ENCODE results near the gene RAD51D. TPM values are rescaled to one million over a fixed set of nuclear protein-coding genes. Genes with fewer than 3 reads are reported as not detected.

RAD51D gene
- polyA plus RNA-seq (2013, experiment 1 of 4): 13.6 TPM
- polyA plus RNA-seq (2013, experiment 2 of 4): 14.4 TPM
- polyA plus RNA-seq (2013, experiment 3 of 4): 10.9 TPM
- polyA plus RNA-seq (2013, experiment 4 of 4): 10.0 TPM

GRCh38 chr17:35119370-35120165, at the start of gene RAD51D:
RAD51D (minus strand) TSS chr17:35119860; CDS start chr17:35119613, 247 bp downstream.
- Histone ChIP-seq H3K36me3 (ENCODE audit: control insufficient read depth, insufficient read depth, low read length) (no peaks in the 10 kb centered on the region), H3K4me3 (ENCODE audit: insufficient read depth, low read depth, low read length) (peak within 1 kb of the TSS; percentile 71), H3K4me1 (ENCODE audit: control insufficient read depth, insufficient read depth, low read length) (peaks cover 4% of the 10 kb centered on the region), H3K27ac (ENCODE audit: insufficient read depth, low read depth, low read length, poor library complexity, severe bottlenecking) (no peak within 1 kb of the TSS), H3K9me3 (ENCODE audit: control insufficient read depth, low read length) (no peaks in the 10 kb centered on the region), H3K27me3 (ENCODE audit: control insufficient read depth, insufficient read depth, low read length, poor library complexity, severe bottlenecking) (peaks cover 22% of the 10 kb centered on the region)
- WGBS, 2 experiments: 1 to 2% methylated on average over 72 of the region's 72 CpGs

- no peaks in the 10 kb centered on the region for H3K27me3 ChIP-seq (ENCODE audit: control insufficient read depth, insufficient read depth, low read length, poor library complexity, severe bottlenecking)
- no peak overlapping the region for H3K4me3 ChIP-seq (ENCODE audit: insufficient read depth, low read depth, low read length)
- H3K27ac ChIP-seq (ENCODE audit: insufficient read depth, low read depth, low read length, poor library complexity, severe bottlenecking): no peak overlapping the region
- 93 to 100% methylated on average over 1 of the region's 1 CpG for WGBS, 2 experiments
- H3K9me3 ChIP-seq (ENCODE audit: control insufficient read depth, low read length): no peaks in the 10 kb centered on the region
- no peaks in the 10 kb centered on the region for H3K4me1 ChIP-seq (ENCODE audit: control insufficient read depth, insufficient read depth, low read length)
- H3K36me3 ChIP-seq (ENCODE audit: control insufficient read depth, insufficient read depth, low read length): no peaks in the 10 kb centered on the region
These were observed 48.0 kb upstream of the RAD51D start for GRCh38 chr17:35167666-35168065.

- 72 to 73% methylated on average over 3 of the region's 3 CpGs for WGBS, 2 experiments
- H3K4me1 ChIP-seq (ENCODE audit: control insufficient read depth, insufficient read depth, low read length): no peaks in the 10 kb centered on the region
- H3K27me3 ChIP-seq (ENCODE audit: control insufficient read depth, insufficient read depth, low read length, poor library complexity, severe bottlenecking): no peaks in the 10 kb centered on the region
- H3K9me3 ChIP-seq (ENCODE audit: control insufficient read depth, low read length): no peaks in the 10 kb centered on the region
- H3K27ac ChIP-seq (ENCODE audit: insufficient read depth, low read depth, low read length, poor library complexity, severe bottlenecking): no peak overlapping the region
- H3K36me3 ChIP-seq (ENCODE audit: control insufficient read depth, insufficient read depth, low read length): no peaks in the 10 kb centered on the region
- H3K4me3 ChIP-seq (ENCODE audit: insufficient read depth, low read depth, low read length): no peak overlapping the region
These were observed 47.4 kb upstream of the RAD51D start for GRCh38 chr17:35167046-35167445.

- no peaks in the 10 kb centered on the region for H3K9me3 ChIP-seq (ENCODE audit: control insufficient read depth, low read length)
- 72% methylated on average over 5 of the region's 5 CpGs for WGBS, 2 experiments
These were observed 46.9 kb upstream of the RAD51D start for GRCh38 chr17:35166526-35166925.

GRCh38 chr17:35164716-35165115, 45.1 kb upstream of the RAD51D start:
- H3K36me3 ChIP-seq (ENCODE audit: control insufficient read depth, insufficient read depth, low read length): no peaks in the 10 kb centered on the region
- no peaks in the 10 kb centered on the region for H3K27me3 ChIP-seq (ENCODE audit: control insufficient read depth, insufficient read depth, low read length, poor library complexity, severe bottlenecking)
- no peaks in the 10 kb centered on the region for H3K9me3 ChIP-seq (ENCODE audit: control insufficient read depth, low read length)
- H3K4me1 ChIP-seq (ENCODE audit: control insufficient read depth, insufficient read depth, low read length): no peaks in the 10 kb centered on the region
- 75 to 83% methylated on average over 5 of the region's 5 CpGs for WGBS, 2 experiments
- no peak overlapping the region for H3K4me3 ChIP-seq (ENCODE audit: insufficient read depth, low read depth, low read length)
- no peak overlapping the region for H3K27ac ChIP-seq (ENCODE audit: insufficient read depth, low read depth, low read length, poor library complexity, severe bottlenecking)

More at GRCh38 chr17:35166526-35166925, 46.9 kb upstream of the RAD51D start:
- no peaks in the 10 kb centered on the region for H3K36me3 ChIP-seq (ENCODE audit: control insufficient read depth, insufficient read depth, low read length)
- H3K27me3 ChIP-seq (ENCODE audit: control insufficient read depth, insufficient read depth, low read length, poor library complexity, severe bottlenecking): no peaks in the 10 kb centered on the region
- H3K27ac ChIP-seq (ENCODE audit: insufficient read depth, low read depth, low read length, poor library complexity, severe bottlenecking): no peak overlapping the region
- no peak overlapping the region for H3K4me3 ChIP-seq (ENCODE audit: insufficient read depth, low read depth, low read length)
- H3K4me1 ChIP-seq (ENCODE audit: control insufficient read depth, insufficient read depth, low read length): no peaks in the 10 kb centered on the region

GRCh38 chr17:35163886-35164285, 44.2 kb upstream of the RAD51D start:
- H3K4me1 ChIP-seq (ENCODE audit: control insufficient read depth, insufficient read depth, low read length): no peaks in the 10 kb centered on the region
- WGBS, 2 experiments: 92 to 94% methylated on average over 7 of the region's 7 CpGs
- H3K27me3 ChIP-seq (ENCODE audit: control insufficient read depth, insufficient read depth, low read length, poor library complexity, severe bottlenecking): no peaks in the 10 kb centered on the region
- no peaks in the 10 kb centered on the region for H3K9me3 ChIP-seq (ENCODE audit: control insufficient read depth, low read length)
- H3K27ac ChIP-seq (ENCODE audit: insufficient read depth, low read depth, low read length, poor library complexity, severe bottlenecking): no peak overlapping the region
- H3K4me3 ChIP-seq (ENCODE audit: insufficient read depth, low read depth, low read length): no peak overlapping the region
- no peaks in the 10 kb centered on the region for H3K36me3 ChIP-seq (ENCODE audit: control insufficient read depth, insufficient read depth, low read length)

GRCh38 chr17:35162755-35163154, 43.1 kb upstream of the RAD51D start:
- Histone ChIP-seq H3K4me3 (ENCODE audit: insufficient read depth, low read depth, low read length) (no peak overlapping the region), H3K9me3 (ENCODE audit: control insufficient read depth, low read length) (no peaks in the 10 kb centered on the region), H3K27me3 (ENCODE audit: control insufficient read depth, insufficient read depth, low read length, poor library complexity, severe bottlenecking) (no peaks in the 10 kb centered on the region), H3K36me3 (ENCODE audit: control insufficient read depth, insufficient read depth, low read length) (no peaks in the 10 kb centered on the region), H3K4me1 (ENCODE audit: control insufficient read depth, insufficient read depth, low read length) (no peaks in the 10 kb centered on the region), H3K27ac (ENCODE audit: insufficient read depth, low read depth, low read length, poor library complexity, severe bottlenecking) (no peak overlapping the region)
- 84 to 94% methylated on average over 4 of the region's 4 CpGs for WGBS, 2 experiments

- 81 to 88% methylated on average over 3 of the region's 3 CpGs for WGBS, 2 experiments
- no peak overlapping the region for H3K27ac ChIP-seq (ENCODE audit: insufficient read depth, low read depth, low read length, poor library complexity, severe bottlenecking)
These were observed 41.7 kb upstream of the RAD51D start for GRCh38 chr17:35161281-35161761.

GRCh38 chr17:35160354-35161201, 40.9 kb upstream of the RAD51D start:
- no peaks in the 10 kb centered on the region for H3K4me1 ChIP-seq (ENCODE audit: control insufficient read depth, insufficient read depth, low read length)
- no peaks in the 10 kb centered on the region for H3K36me3 ChIP-seq (ENCODE audit: control insufficient read depth, insufficient read depth, low read length)
- WGBS, 2 experiments: 87 to 93% methylated on average over 13 of the region's 13 CpGs
- no peaks in the 10 kb centered on the region for H3K27me3 ChIP-seq (ENCODE audit: control insufficient read depth, insufficient read depth, low read length, poor library complexity, severe bottlenecking)
- H3K9me3 ChIP-seq (ENCODE audit: control insufficient read depth, low read length): no peaks in the 10 kb centered on the region
- H3K27ac ChIP-seq (ENCODE audit: insufficient read depth, low read depth, low read length, poor library complexity, severe bottlenecking): no peak overlapping the region
- H3K4me3 ChIP-seq (ENCODE audit: insufficient read depth, low read depth, low read length): no peak overlapping the region

More at GRCh38 chr17:35161281-35161761, 41.7 kb upstream of the RAD51D start:
- H3K4me1 ChIP-seq (ENCODE audit: control insufficient read depth, insufficient read depth, low read length): no peaks in the 10 kb centered on the region
- H3K4me3 ChIP-seq (ENCODE audit: insufficient read depth, low read depth, low read length): no peak overlapping the region
- H3K27me3 ChIP-seq (ENCODE audit: control insufficient read depth, insufficient read depth, low read length, poor library complexity, severe bottlenecking): no peaks in the 10 kb centered on the region
- H3K9me3 ChIP-seq (ENCODE audit: control insufficient read depth, low read length): no peaks in the 10 kb centered on the region
- H3K36me3 ChIP-seq (ENCODE audit: control insufficient read depth, insufficient read depth, low read length): no peaks in the 10 kb centered on the region

- 88 to 97% methylated on average over 2 of the region's 2 CpGs for WGBS, 2 experiments
- Histone ChIP-seq H3K4me1 (ENCODE audit: control insufficient read depth, insufficient read depth, low read length) (no peaks in the 10 kb centered on the region), H3K27me3 (ENCODE audit: control insufficient read depth, insufficient read depth, low read length, poor library complexity, severe bottlenecking) (no peaks in the 10 kb centered on the region), H3K27ac (ENCODE audit: insufficient read depth, low read depth, low read length, poor library complexity, severe bottlenecking) (no peak overlapping the region), H3K9me3 (ENCODE audit: control insufficient read depth, low read length) (no peaks in the 10 kb centered on the region), H3K4me3 (ENCODE audit: insufficient read depth, low read depth, low read length) (no peak overlapping the region), H3K36me3 (ENCODE audit: control insufficient read depth, insufficient read depth, low read length) (no peaks in the 10 kb centered on the region)
These were observed 40.3 kb upstream of the RAD51D start for GRCh38 chr17:35159940-35160339.
